ENCODE results near the gene NAV2.

Gene NAV2

GRCh38 chr11:19753451-19754106 is 40.9 kb downstream of the NAV2 start:
- no peak for DNase-seq

GRCh38 chr11:19756675-19757475 is 44.2 kb downstream of the NAV2 start:
- DNase-seq, result no peak

GRCh38 chr11:19759389-19759788 is 46.8 kb downstream of the NAV2 start:
- DNase-seq, result no peak

- DNase-seq, result no peak
Measured at GRCh38 chr11:19762266-19762665, 49.6 kb downstream of the NAV2 start.

- no peak for DNase-seq
Measured at GRCh38 chr11:19763330-19763729, 50.7 kb downstream of the NAV2 start.

GRCh38 chr11:19766206-19766605 is 53.6 kb downstream of the NAV2 start:
- DNase-seq, result no peak

- no peak for DNase-seq
Measured at GRCh38 chr11:19766810-19767209, 54.2 kb downstream of the NAV2 start.

GRCh38 chr11:19767627-19768151 is 55.1 kb downstream of the NAV2 start:
- no peak for DNase-seq

GRCh38 chr11:19768197-19768596 is 55.6 kb downstream of the NAV2 start:
- no peak for DNase-seq

- DNase-seq, result no peak
Measured at GRCh38 chr11:19768815-19769214, 56.2 kb downstream of the NAV2 start.

GRCh38 chr11:19769820-19770219 is 57.2 kb downstream of the NAV2 start:
- DNase-seq, result no peak

- DNase-seq, result no peak
Measured at GRCh38 chr11:19770277-19770676, 57.6 kb downstream of the NAV2 start.

GRCh38 chr11:19771463-19771862 is 58.8 kb downstream of the NAV2 start:
- no peak for DNase-seq

GRCh38 chr11:19772480-19772879 is 59.8 kb downstream of the NAV2 start:
- DNase-seq, result no peak

- no peak for DNase-seq
Measured at GRCh38 chr11:19774329-19774728, 61.7 kb downstream of the NAV2 start.

- DNase-seq, result no peak
Measured at GRCh38 chr11:19774817-19775580, 62.4 kb downstream of the NAV2 start.

GRCh38 chr11:19775622-19776021 is 63.0 kb downstream of the NAV2 start:
- no peak for DNase-seq

GRCh38 chr11:19777039-19777376 is 64.4 kb downstream of the NAV2 start:
- no peak for DNase-seq

- no peak for DNase-seq
Measured at GRCh38 chr11:19777377-19778102, 64.9 kb downstream of the NAV2 start.

- no peak for DNase-seq
Measured at GRCh38 chr11:19779740-19780139, 67.1 kb downstream of the NAV2 start.

GRCh38 chr11:19781351-19781750 is 68.7 kb downstream of the NAV2 start:
- DNase-seq, result no peak

- DNase-seq, result no peak
Measured at GRCh38 chr11:19785265-19785664, 72.6 kb downstream of the NAV2 start.

GRCh38 chr11:19786644-19787043 is 74.0 kb downstream of the NAV2 start:
- no peak for DNase-seq
